ENCODE data around the gene DAND5.

The DAND5 gene

GRCh38 chr19:13022859-13023636 is 53.7 kb downstream of the DAND5 start:
- DNase-seq (ENCODE audit: low read depth): no peak

- DNase-seq (ENCODE audit: low read depth): no peak
These were observed 54.3 kb downstream of the DAND5 start for GRCh38 chr19:13023656-13024055.
